DMS 273 treated with DMSO at 0.1 percent for 48 hours (cell line): ENCODE data around the gene NPM1.
A peak's percentile ranks its signal among the peaks of the same experiment; 100 is the strongest.

ENCODE experiments used
- DNase-seq: peaks from one replicate; lab custom pipeline; 2025; lab: John Stamatoyannopoulos, UW

Gene NPM1

DNA sequence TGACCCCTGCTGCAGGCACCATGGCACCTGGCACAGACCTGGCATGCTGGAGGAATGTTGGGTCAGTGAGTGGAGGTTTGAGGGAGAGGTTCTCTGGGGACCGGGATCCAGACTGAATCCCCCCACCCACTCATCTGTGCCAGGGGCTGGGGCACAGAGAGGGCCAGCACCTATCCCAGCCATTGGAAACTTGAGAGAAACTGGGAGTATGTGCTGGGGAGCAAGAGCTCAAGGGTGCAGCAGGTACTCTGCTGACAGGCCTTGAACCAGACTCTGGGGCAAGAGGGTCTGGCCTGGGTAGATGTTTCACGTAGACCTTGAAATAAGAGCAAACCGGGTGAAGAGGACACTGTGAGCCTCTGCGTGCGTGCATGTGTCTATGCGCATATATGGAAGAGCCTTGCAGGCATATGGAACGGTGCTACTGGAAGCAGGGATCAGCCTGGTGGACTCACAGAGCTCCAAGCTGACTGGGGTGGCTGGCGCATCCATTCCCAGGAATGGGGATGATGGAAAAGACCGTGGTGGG lies 40.6 kb downstream of the NPM1 start:
- no peak for DNase-seq

DNA sequence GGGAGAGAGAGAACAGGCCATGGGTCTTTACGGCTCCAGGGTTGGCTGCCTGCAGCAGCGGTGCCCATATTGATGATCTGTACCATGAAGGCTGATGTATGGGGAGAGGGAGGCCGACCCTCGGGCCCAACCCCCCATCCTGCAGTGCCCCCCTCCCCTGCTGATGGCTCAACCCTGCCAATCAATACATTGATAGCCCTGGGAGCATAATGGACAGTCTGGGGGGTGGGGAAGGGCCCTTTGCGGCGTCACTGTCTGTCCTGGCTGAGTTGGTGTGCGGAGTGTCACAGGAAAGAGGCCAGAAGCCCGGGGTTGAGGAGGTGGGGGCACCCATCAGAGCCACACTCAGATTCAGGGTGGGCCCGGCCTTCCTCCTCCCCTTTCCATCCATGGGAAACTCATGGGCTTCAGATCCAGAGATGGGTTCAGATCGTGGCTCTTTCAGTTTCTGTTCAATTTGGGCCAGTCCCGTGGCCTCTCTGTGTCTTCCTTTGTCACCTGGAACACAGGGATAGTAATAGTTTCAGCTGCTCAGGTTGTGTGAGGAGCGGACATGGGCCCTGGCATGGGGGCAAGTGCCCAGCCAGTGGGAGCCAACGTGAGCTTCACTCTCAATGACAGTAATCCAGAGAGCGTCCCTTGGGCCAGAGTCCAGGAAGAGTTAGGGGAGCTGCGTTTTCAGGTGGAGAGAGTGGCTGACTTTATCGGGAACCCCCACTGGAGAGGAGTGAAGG lies 41.3 kb downstream of the NPM1 start:
- no peak for DNase-seq

DNA sequence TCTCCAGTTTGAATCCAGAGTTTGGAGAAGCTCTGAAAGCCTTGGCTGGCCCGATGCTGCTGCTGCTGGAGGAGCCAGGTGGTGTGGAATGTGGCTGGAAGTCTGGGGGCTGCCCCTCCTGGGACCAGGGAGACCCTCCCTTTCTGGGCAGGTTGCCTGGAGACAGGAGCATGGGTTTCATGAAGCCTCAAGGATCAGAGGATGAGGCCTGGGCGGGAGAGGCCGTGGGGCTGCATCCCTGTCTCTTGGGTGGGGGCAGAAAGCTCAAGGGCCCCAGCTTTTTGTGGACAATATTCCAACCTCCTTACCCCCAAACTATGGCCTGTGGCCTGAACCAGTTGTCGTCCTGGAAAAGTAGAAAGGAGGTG lies 41.9 kb downstream of the NPM1 start:
- DNase-seq, result no peak

DNA sequence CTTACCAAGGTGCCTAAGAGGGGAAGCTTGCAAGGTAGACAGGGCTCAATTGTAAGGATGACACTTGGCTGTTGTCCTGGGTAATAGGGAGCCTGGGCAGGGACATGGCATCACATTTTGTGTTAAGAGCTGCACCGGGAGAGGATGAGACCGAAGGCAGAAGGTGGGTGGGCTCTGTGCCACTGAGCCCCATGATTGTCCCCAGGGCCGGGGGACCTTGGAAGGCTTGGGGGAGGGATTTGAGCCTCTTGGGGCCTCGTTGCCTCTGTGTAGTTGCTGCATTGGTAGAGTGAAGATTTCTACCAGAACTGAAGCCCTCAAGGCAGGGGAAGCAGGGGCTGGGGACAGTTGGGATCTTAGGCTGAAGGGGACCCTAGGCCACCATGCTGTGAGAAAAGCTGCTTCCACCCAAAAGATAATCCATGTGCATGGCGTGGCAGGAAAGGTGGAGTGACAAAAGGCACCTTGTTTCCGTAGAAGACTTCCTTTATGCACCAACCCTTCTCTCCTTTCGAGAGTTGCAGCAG lies 43.7 kb downstream of the NPM1 start:
- DNase-seq, result no peak

DNA sequence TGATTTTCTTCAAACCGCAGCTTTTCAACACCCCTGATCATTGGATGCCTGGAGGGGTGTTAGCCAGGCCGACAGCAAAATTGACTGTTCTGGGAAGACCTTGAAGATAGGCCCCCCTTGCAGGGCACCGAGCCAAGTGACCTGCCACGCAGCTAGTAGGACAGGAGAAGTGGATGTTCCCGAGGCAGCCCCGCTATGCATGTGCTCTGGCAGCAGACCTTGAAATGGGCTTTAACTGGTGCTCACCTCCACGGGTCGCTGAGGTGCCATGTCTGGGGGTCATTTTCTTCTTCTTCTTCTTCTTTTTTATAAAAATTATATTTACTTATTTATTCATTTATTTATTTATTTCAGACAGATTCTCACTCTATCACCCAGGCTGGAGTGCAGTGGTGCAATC lies 44.4 kb downstream of the NPM1 start:
- DNase-seq, result no peak

DNA sequence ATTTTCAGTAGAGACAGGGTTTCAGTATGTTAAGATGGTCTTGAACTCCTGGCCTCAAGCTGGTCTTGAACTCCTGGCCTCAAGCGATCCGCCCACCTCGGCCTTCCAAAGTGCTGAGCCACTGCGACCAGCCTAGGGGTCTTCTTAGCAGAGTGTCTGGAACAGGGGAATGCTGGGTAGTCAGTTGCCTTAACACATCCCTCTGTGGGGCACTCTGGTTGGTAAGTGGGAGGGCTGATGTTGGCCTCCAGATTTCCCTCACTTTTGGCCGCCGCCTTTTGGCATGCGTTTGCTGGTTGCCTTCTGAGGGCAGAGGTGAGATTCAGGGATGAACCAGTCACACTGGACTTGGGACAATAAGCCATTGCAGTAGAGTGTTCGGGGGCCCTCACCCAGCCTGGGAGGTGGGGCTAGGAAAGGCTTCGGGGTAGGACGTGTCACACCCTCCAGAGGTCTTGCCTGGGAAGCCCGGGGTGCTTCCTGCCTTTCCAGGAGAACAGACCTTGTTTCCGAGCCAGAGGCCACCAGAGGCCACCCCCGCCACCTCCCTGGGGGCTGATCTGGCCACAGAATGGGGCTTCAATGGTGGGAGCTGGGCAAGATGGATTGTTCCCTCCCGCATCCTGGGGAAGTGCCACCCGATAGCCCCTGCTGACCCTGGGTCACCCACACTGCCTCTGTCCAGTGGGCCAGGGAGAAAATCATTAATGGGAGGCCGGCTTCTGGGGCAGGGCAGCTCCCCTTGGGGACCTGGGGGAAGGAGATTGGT lies 45.1 kb downstream of the NPM1 start:
- DNase-seq, result no peak

DNA sequence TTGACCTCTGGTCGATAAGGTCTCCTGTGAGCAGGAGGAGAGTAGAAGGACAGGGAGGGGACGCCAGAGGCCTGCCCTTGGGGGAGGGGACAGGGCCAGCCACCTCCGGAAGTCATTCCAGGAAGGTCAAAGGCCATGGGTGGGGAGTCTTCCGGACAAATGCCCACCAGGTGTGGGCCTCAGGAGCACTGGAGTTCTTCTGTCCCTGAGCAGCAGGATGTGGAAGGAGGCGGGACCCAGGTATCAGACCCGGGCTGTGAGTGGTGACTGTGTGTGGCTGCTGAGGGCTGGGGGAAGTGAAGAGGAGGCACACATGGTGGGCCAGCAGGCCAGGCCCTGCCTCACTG lies 45.7 kb downstream of the NPM1 start:
- DNase-seq, result no peak

DNA sequence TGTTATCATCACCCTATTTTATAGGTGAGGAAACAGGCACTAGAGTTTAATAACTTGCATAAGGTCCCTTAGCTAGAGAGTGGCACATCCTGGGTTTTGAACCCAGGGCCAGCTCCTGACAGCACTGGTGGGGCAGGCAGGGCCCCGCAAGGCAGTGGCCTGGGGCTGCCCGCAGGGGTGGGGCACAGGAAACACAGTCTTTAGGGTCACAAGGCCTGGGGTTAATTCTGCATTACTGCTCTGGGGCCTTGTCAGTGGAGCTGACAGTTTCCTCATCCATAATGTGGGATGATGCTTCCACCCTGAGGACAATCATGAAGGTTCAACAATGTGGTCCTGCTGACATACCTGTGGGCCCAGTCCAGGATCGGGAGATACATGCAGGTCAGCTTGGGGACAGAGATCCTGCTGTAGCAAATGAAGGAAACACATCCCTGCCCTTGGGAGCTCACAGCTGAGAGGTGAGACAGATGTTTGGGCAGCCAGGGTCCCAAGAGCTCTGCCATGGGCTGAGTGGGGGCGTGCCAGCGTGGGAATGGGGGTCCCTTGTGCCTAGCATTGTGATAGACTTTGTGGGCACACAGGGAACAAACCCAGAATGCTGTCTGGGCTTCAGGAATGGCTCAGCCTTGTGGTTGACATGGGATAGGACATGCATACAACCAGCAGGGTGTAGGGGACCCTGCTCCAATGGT lies 46.5 kb downstream of the NPM1 start:
- no peak for DNase-seq

DNA sequence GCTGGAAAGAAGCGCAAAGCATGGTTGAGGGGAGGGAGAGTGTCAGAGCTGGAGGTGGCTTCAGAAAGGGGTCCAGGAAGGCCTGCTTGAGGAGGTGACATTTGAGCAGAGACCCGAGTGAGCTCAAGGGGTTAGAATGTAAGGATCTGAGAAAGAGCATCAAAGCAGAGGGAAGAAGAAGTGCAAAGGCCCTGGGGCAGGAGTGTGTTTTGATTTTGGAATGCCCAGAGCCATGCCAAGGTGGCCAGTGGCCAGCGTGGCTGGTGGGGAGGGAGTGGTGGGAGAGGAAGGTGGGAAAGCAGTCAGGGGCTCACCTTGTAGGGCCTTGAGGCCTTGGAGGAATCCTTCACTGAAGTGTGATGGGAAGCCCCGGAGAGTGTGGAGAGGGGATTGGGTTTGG lies 47.2 kb downstream of the NPM1 start:
- no peak for DNase-seq

DNA sequence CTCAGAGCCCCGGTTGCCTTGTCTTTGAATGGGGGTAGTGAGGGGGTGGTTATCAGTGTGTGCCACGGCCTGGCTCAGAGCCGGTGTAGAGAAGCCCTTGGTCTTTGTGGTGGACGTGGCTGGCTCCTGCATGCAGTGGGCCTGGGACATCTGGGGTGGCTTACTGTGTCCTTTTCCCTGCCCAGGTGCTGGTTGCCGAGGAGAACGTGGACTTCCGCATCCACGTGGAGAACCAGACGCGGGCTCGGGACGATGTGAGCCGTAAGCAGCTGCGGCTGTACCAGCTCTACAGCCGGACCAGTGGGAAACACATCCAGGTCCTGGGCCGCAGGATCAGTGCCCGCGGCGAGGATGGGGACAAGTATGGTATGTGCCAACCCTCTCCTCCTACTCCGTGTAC lies 48.3 kb downstream of the NPM1 start:
- DNase-seq, result no peak

DNA sequence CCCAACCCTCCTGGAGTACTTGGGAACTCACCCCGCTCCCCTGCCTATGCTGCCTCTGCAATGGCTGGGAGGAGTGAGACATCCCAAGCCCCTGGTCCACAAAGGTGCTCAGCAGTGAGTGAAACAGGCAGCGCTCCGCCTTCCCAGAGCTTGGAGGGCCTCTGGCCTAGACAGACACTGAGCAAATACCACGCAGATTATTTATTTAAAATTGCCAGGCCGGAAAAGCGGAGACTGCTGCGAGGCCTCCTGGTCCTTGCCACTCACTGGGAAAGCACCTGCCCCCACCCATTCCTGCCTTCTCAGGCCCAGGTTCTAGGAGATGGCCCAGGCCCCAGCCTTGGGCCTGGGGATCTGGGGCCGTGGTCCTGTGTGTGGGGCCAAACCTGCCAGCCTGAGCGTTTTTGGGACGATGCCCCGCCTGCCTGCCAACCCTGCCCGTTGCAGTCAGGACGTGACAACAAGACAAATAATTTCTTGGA lies 49.2 kb downstream of the NPM1 start:
- no peak for DNase-seq

DNA sequence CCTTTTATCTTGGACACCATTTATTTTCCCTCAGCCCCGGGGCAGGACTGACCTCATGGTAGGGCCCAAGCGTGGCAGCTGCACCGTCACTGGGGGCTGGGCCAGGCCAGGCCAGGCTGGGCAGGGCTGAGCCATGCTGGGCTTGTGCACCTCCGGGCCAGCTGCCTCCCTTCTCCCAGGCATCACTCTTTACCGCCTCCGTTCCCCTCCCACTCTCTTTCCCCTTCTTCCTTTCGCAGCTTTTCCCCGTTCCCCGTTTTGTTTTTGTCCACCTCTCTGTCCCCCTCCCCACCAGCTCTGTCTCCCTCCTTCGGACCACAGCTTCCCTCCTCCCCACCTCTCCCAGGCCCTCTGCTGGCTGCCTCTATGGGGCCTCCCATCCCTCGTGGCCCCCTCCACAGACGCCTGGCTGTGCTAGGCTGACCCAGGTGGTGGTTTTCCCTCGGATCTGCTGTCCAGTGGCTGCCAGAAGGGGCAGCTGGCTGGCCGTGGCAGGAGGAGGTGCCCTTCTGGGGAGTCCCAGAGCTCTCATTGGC lies 49.7 kb downstream of the NPM1 start:
- DNase-seq, result peak; percentile 18

DNA sequence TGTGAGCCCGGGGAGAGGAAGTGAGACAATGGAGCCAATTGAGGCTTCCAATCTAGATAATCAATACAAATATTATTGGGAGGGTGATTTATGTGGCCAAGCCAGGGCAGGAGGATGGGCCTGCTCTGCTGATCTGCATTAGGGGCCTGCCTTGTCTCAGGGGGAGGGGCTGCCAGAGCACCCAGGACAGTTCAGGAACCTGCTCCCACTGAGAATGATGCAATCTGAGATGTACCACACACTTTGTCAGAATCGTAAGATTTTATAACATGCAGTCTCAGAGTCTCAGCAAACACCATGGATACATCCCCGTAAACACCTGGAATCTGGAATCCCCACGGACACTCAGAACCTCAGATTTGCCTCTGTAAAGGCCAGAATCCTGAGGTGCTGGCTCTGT lies 51.1 kb downstream of the NPM1 start:
- DNase-seq, result no peak

DNA sequence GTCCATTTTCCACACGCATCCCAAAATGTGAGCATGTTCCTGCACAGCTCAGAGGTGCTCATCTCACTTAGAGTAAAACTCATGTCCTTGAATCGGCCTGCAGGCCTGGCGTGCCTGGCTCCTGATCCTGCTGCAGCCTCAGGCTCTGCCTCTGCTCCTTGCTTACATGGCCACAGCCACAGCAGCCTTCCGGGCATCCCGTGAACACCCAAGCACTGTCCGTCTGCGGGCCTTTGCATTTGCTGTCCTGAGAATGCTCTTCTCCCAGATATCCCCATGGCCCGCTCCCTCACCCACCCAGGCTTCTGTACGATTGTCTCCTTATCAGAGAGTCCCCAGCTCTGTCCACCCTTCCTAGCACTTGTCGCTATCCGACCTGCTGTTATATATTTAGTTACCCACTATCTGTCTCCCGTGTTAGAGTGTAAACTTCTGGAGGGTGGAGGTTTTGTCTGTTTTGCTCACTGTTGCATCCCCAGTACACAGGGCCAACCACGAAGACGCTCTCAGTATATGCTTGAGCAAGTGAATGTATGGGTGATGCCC lies 53.7 kb downstream of the NPM1 start:
- no peak for DNase-seq

DNA sequence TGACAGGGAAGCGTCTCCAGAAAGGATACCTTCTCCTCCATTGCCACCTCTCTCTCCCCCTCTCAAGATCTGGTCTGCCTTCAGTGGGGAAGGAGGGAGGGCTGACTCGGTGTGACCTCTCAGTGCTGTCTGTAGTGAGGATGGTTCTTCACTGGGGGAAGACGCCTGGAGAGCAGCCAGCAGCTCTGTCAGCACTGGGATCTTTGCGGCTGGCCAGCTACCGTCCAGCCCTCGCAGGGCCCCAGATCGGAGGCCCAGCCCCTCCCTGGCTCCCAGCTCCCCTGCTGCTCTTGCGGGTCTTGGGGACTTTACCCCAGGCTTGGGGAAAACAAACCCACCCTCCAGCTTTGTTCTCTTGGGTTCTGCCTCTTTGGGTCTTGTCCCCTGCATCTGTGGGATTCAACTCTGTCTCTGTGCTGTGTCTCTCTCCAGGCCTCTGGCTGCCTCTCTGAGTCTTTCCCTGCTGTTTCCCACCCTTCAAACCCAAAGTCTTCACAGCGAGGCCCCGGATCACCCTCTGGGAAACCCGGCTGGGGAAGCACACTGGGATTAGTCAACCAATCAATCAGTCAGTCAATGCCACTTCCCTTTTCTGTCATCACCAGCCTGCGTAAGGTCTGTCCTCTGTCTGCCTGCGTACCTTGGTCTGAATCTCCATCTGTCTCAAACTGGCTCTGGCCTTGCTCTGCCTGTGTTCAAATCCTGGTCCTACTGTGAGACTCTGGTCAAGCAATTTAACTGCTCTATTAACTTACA lies 54.8 kb downstream of the NPM1 start:
- no peak for DNase-seq

DNA sequence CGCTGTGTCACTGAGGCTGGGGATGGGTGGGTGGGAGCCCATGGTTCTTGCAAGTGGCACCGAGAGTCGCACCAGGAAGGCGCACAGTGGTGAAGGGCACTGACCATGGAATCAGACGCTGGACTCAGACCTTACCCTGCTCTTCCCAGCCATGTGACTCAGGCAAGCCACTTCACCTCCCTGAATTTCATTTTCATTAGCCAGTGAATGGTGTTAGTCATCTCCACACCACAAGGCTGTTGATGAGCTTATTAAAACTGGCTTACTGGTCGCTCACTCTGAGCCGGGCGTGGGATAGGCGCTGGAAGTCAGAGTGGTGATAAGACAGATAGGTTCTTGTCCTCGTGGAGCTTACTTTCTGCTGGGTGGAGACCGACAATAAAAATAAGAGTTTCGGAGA lies 56.9 kb downstream of the NPM1 start:
- no peak for DNase-seq

DNA sequence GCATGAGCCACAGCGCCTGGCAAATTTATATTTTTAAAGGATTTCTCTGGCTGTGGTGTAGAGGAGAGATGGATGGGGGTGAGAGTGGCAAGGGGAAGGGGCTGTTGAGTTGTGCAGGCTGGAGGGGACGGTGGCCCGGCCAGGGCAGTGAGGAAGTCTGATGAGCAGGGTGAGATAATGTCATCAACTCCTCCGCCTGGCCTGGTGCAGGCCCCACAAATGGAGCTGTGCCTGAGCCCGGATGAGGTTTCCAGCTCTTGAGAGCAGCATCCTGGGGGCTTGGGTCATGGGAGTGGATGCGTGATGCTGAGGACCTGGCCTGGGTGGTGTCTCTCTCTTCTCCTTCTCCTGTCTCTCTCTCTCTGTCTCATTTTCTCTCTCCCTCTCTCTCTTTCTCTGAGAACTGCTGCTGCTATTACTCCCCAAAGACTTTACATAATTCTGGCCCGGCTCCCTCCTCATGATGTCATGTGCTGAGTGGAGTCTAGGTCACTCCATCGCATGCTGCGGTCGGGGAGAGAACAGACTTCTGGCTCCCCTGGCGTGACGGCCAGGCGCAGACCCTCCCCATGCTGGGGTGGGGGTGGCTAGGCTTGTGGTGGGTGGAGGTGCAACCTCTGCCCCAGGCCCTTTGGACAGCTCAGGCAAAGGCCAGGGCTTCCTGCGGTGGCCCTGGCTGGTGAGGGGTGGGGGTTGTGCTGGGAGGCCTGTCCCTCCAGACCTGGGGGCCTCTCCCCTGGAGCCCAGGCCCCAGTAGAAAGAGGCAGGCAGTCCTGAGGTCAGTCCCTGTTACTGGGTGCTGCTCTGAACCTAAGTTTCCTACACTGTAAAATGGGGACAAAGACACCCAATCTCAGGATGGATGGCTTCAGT lies 58.2 kb downstream of the NPM1 start:
- DNase-seq, result no peak

DNA sequence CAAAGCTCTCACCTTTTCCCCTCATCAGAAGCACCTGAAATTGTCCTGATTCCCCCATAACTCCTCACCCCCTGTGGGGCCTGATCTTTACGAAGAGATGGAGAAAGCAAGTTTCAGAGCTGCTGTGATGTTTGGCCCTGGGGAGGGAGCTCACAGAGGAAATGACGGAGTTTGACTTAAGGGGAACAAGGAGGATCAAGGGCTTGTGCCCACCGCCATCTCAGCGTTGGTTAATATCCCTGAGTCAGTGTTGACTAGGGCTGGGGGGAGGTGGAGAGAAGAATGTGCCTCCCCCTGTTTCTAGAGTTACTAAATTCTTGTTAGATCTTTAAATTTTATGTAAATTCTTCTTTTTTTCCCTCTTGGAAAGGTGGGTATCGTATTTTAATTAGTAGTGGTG lies 59.6 kb downstream of the NPM1 start:
- no peak for DNase-seq

DNA sequence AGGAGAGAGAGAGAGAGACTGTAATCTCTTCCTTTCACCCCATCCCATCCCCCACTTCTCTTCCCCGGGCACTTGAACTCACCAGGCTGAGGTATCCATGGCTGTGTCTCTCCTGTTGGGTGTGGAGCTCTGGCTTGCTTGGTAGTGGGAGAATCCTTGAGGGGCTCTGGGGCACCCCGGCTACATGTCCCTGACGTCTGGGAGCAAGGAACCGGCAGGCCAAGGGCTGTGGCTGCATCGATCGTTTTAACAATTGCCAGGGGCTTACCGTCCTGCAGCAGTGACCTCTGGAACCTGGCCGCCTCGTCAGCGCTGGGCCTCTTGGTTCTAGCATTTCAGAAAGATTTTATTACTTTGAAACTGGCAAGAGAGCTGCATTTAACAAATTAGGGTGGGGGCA lies 61.8 kb downstream of the NPM1 start:
- no peak for DNase-seq
